HG02973 (cell line): ENCODE data around the gene VEGFA.

Experiments used
- ATAC-seq: cut with Tn5 transposase; IDR thresholded peaks from one replicate; pipeline ENCODE4 v1.9.1; 2021; ENCODE audit warnings: moderate library complexity; ENCODE audit not compliant: unreplicated experiment

VEGFA gene

DNA sequence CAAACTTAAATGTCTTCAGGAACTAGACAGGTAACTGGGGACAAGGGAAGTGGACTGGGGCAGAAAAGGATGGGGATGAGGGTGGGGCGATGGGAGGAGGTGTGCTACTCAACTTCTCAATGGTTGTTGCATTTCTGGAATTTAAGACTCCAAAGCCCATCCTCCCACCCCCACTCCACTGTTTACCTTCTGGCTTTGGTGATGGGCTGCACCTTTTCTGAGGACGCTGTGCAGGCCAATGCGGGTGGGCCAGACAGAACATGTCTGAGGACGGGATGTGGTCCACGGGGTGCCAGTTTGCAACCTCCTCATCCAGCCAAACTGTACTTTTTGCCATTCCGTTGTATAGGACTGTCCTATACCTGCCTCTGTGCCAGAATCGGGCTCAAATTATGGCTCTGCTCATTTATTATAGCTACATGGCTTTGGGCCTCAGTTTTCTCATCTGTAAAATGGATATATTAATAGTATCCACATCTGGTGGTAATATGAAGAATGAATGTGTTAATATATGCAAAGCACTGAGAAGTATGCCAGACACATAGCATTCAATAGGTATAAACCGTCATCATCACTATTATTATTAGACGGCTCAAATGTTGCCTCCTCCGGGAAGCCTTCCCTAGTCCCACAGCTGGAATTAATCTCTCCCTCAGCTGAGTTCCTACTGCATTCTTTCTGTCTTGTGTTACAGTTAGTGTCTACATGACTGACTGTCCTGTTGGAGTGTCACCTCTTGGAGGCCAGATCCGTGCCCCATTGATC is 31.0 kb upstream of the VEGFA start:
- no peak for ATAC-seq

GRCh38 chr6:43739642-43740091 is 30.3 kb upstream of the VEGFA start:
- no peak for ATAC-seq

- ATAC-seq, result no peak
Measured at GRCh38 chr6:43740321-43740960, 29.6 kb upstream of the VEGFA start.

GRCh38 chr6:43740961-43741764 is 28.8 kb upstream of the VEGFA start:
- no peak for ATAC-seq

GRCh38 chr6:43741829-43742228 is 28.2 kb upstream of the VEGFA start:
- no peak for ATAC-seq

DNA sequence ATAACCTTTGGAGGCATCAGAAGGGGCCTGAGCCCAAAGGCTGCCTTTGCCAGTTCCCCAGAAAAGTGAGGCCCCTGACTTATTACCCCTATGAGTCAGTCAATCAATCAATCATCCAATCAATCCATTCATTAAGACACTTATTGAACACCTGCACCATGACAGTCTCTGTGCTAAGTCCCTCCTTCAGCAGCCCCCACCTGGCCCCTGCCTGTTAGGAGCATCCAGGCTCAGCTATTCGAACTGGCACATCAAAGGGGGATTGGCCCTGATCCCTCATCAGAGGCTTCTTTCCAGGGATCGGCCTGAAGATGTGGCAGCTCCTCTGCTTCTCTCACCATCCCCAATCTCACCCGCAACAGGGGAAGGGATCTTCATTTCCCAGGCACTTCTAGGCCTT is 27.7 kb upstream of the VEGFA start:
- no peak for ATAC-seq

DNA sequence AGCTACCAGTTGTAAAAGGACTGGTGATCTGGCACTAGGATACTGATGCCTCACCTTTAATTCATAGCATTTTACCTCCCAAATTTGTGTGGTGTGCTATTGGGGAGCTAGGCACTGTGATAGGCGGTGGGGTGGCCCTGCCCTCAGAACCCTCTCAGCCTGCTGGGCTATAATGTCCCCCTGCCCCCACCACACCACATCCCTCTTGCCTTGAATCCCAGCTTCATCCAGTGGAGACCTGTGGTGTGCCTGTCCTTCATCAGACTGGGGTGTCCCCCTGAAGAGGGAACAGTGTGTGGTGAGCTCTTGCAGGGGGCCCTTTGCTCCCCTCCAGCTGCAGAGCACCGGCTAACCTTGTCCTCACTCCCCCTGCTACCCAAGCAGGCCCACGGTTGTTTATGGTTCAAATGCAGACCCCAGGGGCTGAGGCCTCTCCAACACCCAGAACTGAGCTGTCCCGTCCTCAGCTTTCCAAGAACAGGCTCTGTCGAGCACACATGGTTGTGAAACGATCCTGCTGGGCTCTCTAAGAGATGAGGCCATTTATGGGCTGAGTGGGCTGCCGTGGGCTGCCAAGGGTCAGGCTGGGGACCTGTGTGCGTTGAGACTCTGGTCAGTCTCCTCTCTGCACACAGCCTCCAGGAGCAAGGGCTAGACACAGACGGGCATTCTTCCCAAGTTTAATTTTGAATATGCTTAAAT is 26.9 kb upstream of the VEGFA start:
- ATAC-seq, result no peak

- no peak for ATAC-seq
Measured at GRCh38 chr6:43743682-43744381, 26.2 kb upstream of the VEGFA start.

DNA sequence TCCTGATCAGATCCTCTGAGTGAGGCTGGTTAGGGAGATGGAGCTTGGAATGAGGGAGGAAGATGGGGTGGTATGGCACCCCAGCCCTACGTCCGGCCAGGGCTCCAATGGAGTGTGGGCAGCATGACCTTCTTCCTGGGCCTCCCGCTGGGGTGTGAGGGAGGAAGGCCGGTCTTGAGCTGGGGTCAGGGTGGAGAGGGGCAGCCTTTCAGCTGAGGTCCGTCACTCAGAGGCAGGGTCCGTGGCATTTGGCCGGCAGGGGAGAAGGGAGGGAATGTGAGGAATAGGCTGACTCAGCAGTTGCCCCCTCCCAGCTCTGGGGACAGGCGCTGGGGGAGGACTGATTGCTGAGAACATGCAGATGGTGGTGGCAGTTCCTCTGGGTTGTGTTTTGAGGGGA is 25.5 kb upstream of the VEGFA start:
- no peak for ATAC-seq

DNA sequence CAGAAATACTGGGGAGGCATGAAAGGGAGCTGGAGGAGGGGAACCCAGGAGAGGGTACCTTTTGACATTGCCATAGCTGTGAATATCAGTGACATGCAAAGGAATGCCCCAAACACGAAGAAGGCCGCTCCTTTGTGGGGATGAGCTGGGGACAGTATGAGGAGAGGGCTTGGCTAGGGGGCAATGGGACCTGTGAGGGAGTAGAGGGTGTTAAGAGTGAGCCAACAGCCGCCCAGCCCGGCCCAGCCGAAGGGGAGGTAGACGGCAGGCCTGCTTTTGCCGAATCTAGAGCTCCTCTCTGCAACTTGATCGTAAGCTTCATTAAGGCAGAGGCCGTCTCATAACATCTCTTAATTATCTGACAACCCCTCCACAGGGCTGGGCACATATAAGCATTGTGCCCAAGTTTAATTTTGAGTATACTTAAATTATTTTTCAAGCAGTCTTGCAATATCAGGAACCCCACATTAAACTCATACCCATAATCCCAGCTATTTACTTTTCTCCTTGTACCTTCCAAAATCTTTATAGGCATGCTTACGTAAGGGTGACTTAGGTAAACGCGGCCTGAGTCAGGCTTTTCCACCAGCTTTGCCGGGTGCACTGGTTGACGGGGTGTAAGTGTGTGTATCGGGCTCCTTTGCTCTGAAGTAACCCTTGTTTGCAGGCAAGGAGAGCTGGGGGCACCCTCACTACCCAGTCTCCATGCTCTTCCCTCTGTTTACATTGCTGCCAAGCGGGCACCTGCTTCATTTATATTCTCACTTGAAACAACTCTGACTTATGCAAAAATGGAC is 24.9 kb upstream of the VEGFA start:
- ATAC-seq, result no peak

- ATAC-seq, result no peak
Measured at GRCh38 chr6:43746071-43746470, 23.9 kb upstream of the VEGFA start.

DNA sequence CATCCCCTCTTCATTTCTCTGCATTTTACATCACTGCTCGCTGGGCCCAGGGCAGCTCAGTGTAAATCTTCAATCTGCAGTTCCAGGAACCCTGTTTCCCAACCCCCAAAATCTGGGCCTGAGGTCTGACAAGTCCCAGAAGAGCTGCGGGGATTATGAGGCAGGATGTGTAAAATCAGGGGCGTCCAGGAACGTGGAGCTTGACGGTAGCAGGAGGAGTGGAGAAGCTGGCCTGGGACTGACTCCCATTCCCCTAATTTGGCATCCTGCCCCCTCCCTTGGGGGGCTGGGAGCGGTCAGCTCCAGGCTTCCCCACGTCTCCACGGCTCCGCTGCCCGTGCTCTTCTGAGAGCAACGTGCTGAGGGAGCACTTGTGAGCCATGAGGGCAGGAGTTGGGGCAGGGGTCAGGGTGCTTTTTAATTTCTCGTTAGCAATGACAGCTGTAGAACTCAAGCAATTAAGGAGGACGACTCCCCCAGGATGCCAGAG is 23.4 kb upstream of the VEGFA start:
- ATAC-seq, result no peak

- ATAC-seq, result no peak
Measured at GRCh38 chr6:43747784-43748183, 22.2 kb upstream of the VEGFA start.

DNA sequence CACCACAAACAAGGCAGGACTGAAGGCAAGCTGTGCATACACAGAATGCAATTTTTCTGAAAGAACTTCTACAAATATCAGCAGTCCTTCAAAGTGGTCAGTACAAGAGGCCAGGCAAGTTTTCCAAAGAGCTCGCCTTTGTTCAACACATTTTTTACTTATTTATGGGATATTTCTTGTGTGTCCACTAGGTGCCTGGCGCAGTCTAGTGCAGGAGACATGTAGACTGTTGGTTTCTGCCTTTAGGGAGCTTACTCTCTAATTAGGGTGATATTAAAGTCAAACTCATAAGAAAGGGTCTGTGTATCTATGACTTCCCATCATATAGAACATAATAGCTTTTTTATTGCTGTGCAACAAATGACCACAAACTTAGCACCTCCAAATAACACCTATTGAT is 21.2 kb upstream of the VEGFA start:
- no peak for ATAC-seq

GRCh38 chr6:43749461-43749860 is 20.6 kb upstream of the VEGFA start:
- no peak for ATAC-seq

- ATAC-seq, result no peak
Measured at GRCh38 chr6:43750622-43751021, 19.4 kb upstream of the VEGFA start.

DNA sequence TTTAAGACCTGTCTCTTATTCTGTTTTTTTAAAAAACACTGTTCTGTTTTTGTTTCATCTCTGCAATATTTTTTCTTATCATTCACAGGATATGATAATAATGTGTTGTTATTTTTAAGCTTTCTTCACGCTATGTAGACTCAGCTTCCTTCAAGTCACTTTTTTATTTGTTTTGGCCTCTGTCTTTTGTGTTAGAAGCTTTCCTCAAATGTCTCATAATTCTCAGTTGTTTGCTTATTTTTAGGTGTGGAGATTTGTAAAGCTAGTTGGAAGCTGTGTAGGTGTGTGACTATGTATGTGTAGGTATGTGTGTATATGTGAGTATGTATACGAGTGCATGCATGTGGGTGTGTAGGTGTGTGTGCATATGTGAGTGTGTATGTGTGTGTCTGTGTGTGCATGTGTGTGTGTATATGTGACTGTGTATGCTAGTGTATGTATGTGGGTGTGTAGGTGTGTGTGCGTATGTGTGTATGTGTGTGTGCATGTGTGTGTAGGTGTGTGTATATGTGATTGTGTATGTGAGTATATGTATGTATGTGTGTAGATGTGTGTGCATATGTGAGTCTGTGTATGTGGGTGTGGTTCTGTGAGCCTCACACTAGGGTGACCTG is 16.3 kb upstream of the VEGFA start:
- no peak for ATAC-seq

DNA sequence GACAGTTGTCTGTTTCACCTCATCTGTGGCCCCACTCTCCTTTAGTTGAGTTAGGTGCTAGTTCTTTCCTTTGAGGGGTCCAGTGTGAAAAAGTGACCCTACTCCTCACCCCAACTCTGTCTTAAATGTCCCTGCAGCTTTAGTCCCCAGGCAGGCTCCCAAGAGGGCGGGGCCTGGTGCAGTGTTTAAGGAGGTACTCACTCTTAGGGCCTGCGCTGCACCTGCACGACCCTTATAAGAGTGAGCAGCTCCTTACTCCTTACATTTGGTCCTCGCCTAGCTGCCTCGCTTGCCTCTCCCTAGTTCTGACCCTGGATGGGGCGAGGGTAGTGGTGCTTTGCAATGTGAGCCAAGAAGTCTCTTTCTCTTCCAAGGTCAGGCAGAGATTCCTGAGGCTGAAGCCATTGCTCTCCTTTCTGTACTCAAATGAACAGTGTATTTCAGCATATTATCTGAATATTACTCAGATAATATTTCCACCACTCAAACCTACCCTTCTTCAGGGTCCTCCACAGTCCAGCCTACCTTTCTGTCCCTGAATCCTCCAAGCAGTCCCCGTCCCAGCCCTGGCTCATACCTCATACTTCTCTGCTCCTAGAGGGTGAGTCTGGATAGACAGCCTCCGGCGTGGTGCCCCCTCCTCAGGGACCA is 11.9 kb upstream of the VEGFA start:
- no peak for ATAC-seq

- ATAC-seq, result no peak
Measured at GRCh38 chr6:43758617-43759050, 11.4 kb upstream of the VEGFA start.
